AG04450 (cell line): ENCODE results near the gene SLC25A41. TPM values are rescaled to one million over a fixed set of nuclear protein-coding genes. Genes with fewer than 3 reads are reported as not detected.

ENCODE experiments used
- CTCF ChIA-PET: fragments of 300-600, 350-600 bp; formaldehyde crosslinking; extraction: SDS; loops from one replicate; lab custom pipeline; 2022; ENCODE audit warnings: antibody characterized with exemption, inconsistent platforms; lab: Charles Lee
- POLR2A ChIA-PET: fragments of 350-600 bp; formaldehyde crosslinking; extraction: SDS; loops from one replicate; lab custom pipeline; 2021; ENCODE audit warnings: antibody characterized with exemption, inconsistent platforms; lab: Yijun Ruan, JAX
- DNase-seq: peaks from one replicate; pipeline ENCODE4 v3.0.0-alpha.2; 2011; ENCODE audit warnings: low read depth, low spot score
- H3K27ac ChIP-seq: one replicate; pipeline ENCODE4 v1.5.1; 2012; ENCODE audit warnings: low read depth, low read length, control low read depth
- H3K27me3 ChIP-seq: one replicate; pipeline ENCODE4 v1.6.0; 2012; ENCODE audit warnings: low read length; ENCODE audit not compliant: control insufficient read depth, insufficient read depth
- H3K4me3 ChIP-seq: 2 replicates; pipeline ENCODE4 v1.5.1; 2011; ENCODE audit warnings: mild to moderate bottlenecking, low read depth, low read length, control low read depth
- H3K9me3 ChIP-seq: 2 replicates; pipeline ENCODE4 v1.5.1; 2012; ENCODE audit warnings: low read length; ENCODE audit not compliant: control insufficient read depth, insufficient read depth
- polyA plus RNA-seq: library from polyadenylated mRNA; depleted of rRNA; stranded (reverse); fragments of >200 nt; gene quantifications from 2 replicates; pipeline ENCODE4 v1.2.3, GENCODE V29; 2011
- TF ChIP-seq, protein P1 (sequence below): IDR thresholded peaks from 2 replicates; pipeline ENCODE4 v1.5.1; 2011; ENCODE audit warnings: low read depth, low read length, control low read depth, inconsistent platforms

Gene SLC25A41
- polyA plus RNA-seq, 1 experiment, result not detected

DNA sequence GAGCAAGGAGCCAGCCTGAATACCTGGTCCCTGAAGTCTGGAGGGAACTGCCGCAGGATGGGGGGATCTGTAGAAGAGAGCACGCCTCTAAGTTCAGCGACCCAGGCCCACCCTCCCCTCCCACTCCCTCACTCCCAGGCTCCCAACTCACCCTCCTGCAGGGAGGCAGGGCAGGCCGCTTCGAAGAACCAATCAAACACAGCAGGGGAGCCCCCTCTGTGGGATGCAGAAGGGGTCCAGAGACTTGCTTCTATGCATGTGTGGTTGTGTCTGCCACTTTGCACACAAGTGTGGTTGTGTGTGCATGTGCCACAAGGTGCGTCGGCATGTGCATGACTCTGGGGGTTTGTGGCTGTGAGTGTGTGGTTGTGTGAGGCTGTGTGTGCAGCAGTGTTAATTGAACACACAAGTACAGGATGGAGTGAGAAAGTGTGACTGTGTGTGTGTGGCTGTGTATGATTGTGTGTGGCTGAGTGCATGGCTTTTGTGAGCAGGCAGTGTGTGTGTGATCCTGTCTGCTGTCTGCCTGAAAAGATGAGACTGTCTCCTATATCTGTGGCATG, 46.4 kb upstream of the SLC25A41 start:
- ChIA-PET POLR2A (no interaction called here), CTCF (no interaction called here)

DNA sequence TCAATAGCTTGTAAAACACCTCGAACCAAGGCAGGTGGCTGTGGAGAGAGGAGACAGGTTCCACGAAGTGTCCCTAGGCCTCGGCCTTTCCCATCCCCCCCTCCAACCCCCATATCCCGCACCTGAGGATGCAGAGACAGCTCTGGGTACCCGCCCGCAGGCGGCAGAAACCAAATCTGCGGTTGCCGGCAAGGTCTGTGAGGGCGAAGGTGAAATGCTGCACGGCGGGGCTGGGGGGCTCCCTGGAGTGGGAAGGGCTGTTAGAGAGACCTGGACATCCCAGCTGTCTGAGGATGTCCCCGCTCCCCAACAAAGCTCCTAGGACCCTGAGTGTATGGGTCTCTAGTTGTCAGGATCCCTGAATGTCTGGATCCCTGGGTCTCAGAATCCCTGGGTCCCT, 45.3 kb upstream of the SLC25A41 start:
- TF ChIP-seq, protein P1, sequence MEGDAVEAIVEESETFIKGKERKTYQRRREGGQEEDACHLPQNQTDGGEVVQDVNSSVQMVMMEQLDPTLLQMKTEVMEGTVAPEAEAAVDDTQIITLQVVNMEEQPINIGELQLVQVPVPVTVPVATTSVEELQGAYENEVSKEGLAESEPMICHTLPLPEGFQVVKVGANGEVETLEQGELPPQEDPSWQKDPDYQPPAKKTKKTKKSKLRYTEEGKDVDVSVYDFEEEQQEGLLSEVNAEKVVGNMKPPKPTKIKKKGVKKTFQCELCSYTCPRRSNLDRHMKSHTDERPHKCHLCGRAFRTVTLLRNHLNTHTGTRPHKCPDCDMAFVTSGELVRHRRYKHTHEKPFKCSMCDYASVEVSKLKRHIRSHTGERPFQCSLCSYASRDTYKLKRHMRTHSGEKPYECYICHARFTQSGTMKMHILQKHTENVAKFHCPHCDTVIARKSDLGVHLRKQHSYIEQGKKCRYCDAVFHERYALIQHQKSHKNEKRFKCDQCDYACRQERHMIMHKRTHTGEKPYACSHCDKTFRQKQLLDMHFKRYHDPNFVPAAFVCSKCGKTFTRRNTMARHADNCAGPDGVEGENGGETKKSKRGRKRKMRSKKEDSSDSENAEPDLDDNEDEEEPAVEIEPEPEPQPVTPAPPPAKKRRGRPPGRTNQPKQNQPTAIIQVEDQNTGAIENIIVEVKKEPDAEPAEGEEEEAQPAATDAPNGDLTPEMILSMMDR, result no peak
- H3K9me3 ChIP-seq, result peaks cover 23% of the 10 kb centered on the region
- ChIA-PET POLR2A (no interaction called here), CTCF (no interaction called here)
- H3K4me3 ChIP-seq, result no peak overlapping the region
- H3K27ac ChIP-seq, result no peak overlapping the region
- no peak for DNase-seq
- peaks cover 6% of the 10 kb centered on the region for H3K27me3 ChIP-seq

More for the DNA sequence above, 46.4 kb upstream of the SLC25A41 start:
- Histone ChIP-seq H3K9me3 (peaks cover 23% of the 10 kb centered on the region), H3K27ac (no peak overlapping the region), H3K27me3 (peaks cover 6% of the 10 kb centered on the region), H3K4me3 (no peak overlapping the region)
- TF ChIP-seq, protein P1, result no peak
- no peak for DNase-seq

DNA sequence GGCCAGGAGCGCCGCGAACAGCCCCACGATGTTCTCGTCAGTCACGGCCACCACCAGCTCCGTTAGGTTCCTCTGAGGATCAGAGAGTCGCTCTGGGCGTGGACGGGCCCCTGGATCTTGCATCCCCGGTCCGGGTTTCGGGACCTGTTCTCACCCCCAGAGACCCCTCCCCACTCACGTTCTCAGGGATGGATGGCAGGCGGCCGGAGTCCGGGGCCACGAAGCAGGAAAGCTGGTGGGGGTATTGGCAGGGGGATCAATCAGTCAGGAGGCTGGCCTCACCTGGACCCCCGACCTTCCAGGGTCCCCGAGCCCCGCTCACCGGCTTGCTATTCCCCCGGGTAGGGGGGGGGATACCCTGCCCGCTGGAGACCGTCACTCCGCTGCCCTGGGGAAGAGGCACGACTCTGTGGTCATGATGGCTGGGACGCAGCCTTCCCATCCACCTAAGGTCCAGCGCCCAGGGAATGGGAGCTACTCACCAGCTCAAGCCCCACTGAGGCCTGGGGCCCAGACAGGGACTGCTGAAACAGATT, 43.4 kb upstream of the SLC25A41 start:
- ChIA-PET CTCF (no interaction called here), POLR2A (no interaction called here)
- DNase-seq, result no peak
- Histone ChIP-seq H3K4me3 (no peak overlapping the region), H3K27ac (no peak overlapping the region), H3K9me3 (peaks cover 23% of the 10 kb centered on the region), H3K27me3 (peaks cover 6% of the 10 kb centered on the region)
- TF ChIP-seq, protein P1, result no peak

DNA sequence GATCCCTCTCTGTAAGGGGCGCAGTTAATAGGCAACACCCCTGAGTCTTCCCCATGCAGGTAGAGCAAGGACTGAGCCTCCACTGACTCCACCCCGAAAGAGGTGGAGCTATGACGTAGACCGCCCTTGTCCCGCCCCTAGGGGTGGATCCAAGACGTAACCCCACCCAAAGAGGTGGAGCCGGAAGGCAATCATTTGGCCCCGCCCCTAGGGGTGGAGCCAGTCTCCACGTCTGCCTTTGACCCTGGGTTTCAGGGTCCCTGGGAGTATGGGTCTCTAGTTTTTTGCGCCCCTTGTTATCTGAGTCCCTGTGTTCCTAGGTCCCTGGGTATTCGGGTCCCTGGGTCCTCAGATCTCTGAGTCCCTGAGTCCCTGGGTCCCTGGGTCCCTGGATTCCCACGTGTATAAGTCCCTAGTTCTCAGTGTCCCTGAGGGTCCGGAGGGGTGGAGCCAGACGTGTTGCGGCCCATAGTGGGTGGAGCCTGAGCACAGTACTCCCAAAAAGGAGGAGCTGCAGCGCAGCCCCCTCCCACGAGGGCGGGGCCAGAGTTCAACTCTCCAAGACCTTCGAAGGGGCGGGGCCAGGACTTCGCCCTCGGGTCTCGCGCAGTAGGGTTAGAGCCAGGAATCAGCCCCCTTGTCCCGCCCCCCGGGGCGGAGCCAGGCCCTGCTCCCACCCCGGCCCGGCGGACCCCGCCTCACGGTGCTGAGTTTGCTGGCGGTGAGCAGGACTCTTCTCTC, 42.8 kb upstream of the SLC25A41 start:
- H3K4me3 ChIP-seq, result no peak overlapping the region
- ChIA-PET POLR2A (interaction anchor here (1.0 kb wide), 1 partner anchor 52 kb away, joined by 3 read pairs; the partner anchor contains the start of gene KHSRP), CTCF (no interaction called here)
- H3K27me3 ChIP-seq, result peaks cover 6% of the 10 kb centered on the region
- peaks cover 23% of the 10 kb centered on the region for H3K9me3 ChIP-seq
- no peak overlapping the region for H3K27ac ChIP-seq
- TF ChIP-seq, protein P1, result no peak
- DNase-seq, result no peak
